Skeletal muscle tissue (tissue), 4 donors: ENCODE measurements around the gene INTS12. TPM values are rescaled to one million over a fixed set of nuclear protein-coding genes. Genes with fewer than 3 reads are reported as not detected.

Experiments used
- H3K27ac ChIP-seq: one replicate; pipeline ENCODE4 v1.7.0; 2013; ENCODE audit warnings: mild to moderate bottlenecking, low read depth, low read length, inconsistent platforms
- H3K27me3 ChIP-seq, 3 donors: one replicate each; pipeline ENCODE4 v1.7.0; 2013; ENCODE audit warnings: low read length in 3 of 3; ENCODE audit not compliant: control insufficient read depth in 3 of 3, insufficient read depth in 3 of 3
- H3K36me3 ChIP-seq, 3 donors: one replicate each; pipeline ENCODE4 v1.7.0; 2013; ENCODE audit warnings: low read length in 3 of 3; ENCODE audit not compliant: control insufficient read depth in 3 of 3, insufficient read depth in 3 of 3
- H3K4me1 ChIP-seq, 3 donors: one replicate each; pipeline ENCODE4 v1.7.0; 2013; ENCODE audit warnings: low read length in 3 of 3, mild to moderate bottlenecking in 3 of 3; ENCODE audit not compliant: control insufficient read depth in 3 of 3, insufficient read depth in 3 of 3
- H3K4me3 ChIP-seq, 3 donors: one replicate each; pipeline ENCODE4 v1.7.0; 2013; ENCODE audit warnings: low read length in 3 of 3
- H3K9ac ChIP-seq, 3 donors: one replicate each; pipeline ENCODE4 v1.7.0; 2013; ENCODE audit warnings: low read length in 3 of 3, mild to moderate bottlenecking in 3 of 3, moderate library complexity in 2 of 3, low read depth in 1 of 3
- H3K9me3 ChIP-seq, 3 donors: one replicate each; pipeline ENCODE4 v1.7.0; 2013; ENCODE audit warnings: low read length in 3 of 3; ENCODE audit not compliant: control insufficient read depth in 3 of 3
- total RNA-seq: library from RNA; depleted of rRNA; stranded (reverse); fragments of >200 nt; gene quantifications from one replicate; pipeline ENCODE4 v1.2.3, GENCODE V29; 2014
- donor health status: Osteomylitis.

The INTS12 gene
- total RNA-seq, 1 donor from 2014 or later, result 19.3 TPM

DNA sequence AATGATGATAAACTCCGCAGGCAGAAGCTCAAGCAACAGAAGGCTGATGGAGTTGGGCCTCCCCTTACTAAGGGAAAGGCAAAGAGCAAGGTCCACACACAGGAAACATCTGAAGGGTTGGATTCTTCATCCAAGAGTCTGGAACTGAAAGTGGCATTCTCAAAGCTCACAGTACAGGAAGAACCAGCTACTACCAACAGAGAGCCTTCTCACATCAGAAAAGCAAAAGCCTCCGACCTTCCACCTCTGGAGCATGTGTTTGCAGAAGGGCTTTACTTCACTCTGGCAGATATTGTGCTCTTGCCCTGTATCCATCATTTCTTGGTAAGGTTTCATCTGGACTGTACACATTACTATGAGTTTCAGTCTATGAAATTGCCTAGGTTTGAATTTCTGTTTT is 10.7 kb upstream of the INTS12 start:
- peaks cover 0 to 3% (median 2%) of the 10 kb centered on the region in 3 donors for H3K36me3 ChIP-seq
- no peaks in the 10 kb centered on the region for H3K4me1 ChIP-seq
- no peaks in the 10 kb centered on the region for H3K9me3 ChIP-seq
- H3K27ac ChIP-seq, result no peak overlapping the region
- H3K4me3 ChIP-seq, result no peak overlapping the region
- no peak overlapping the region for H3K9ac ChIP-seq
- H3K27me3 ChIP-seq, result no peaks in the 10 kb centered on the region

DNA sequence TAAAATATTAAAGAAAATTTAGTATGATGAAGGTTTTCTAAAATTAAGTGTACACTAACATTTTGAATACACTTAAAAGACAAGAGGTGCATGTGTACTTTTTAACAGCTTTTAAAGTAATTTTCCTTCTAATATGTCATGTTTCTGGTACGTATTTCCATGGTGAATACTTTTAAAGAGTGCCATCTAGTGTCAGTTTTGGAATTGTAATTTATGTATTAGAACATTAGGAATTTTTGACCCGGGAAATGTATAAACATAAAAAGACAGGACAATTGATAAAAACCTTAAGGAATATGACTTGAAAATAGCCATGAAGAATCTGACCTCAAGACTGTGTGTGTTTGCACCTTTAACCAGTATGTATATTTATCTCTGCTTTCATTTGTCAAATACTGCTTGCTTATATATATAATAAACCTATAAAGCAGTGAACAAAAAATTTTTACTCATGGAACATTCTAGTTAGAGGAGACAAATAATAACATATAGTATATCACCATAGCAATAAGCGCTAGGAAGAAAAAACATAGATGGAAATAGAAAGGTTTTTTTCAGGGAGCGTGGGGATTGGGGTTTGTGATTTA is 7.3 kb upstream of the INTS12 start:
- H3K27ac ChIP-seq, result no peak overlapping the region
- no peaks in the 10 kb centered on the region for H3K4me1 ChIP-seq
- H3K9me3 ChIP-seq, result no peaks in the 10 kb centered on the region
- no peaks in the 10 kb centered on the region for H3K27me3 ChIP-seq
- H3K4me3 ChIP-seq, result no peak overlapping the region
- no peak overlapping the region for H3K9ac ChIP-seq
- peaks cover 0 to 3% (median 2%) of the 10 kb centered on the region in 3 donors for H3K36me3 ChIP-seq

DNA sequence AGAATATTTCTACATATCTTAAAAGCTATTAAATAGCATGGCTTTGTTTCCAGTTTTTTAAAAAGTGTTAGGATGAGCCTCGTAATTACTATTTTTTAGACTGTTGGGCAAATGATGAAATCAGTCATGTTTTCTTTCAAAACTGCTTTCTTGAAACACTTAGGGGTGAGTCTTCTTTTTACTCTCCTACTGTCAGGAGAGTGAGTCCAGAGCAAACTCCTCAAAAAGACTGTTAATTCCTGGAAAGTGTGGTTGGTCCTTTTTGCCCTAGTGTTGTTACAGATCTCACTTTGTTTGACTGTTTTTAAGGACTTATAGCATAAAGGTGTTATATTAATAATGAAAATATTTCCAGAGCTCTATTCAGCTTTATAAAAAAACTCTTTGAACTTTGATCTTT is 6.4 kb upstream of the INTS12 start:
- Histone ChIP-seq H3K9me3 (no peaks in the 10 kb centered on the region), H3K36me3 (peaks cover 0 to 3% (median 2%) of the 10 kb centered on the region in 3 donors), H3K27ac (no peak overlapping the region), H3K9ac (no peak overlapping the region), H3K27me3 (no peaks in the 10 kb centered on the region), H3K4me3 (no peak overlapping the region), H3K4me1 (no peaks in the 10 kb centered on the region)

DNA sequence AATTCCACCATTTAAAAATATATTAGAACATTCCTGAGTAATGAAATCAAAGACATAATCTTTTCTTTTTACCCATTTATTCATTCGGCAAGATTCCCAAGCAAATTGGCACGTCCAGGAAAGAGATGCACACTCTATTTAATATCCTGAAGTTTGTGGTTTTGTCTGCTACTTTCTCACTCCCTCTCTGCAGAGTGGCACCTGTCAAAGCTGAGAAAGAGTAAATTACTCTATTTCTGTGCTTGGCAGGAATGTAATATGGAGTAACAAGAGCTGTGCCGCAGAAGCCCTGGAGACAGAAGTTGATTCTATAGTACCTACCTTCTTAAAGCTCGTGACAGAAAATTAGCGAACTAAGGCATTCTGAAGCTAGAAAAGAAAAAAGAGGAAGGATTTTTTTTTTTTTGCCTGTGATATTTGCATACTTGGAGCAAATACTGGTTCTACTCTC is 5.6 kb upstream of the INTS12 start:
- Histone ChIP-seq H3K9ac (peak overlapping the region in 1 of 3 donors; percentile 17), H3K4me3 (peak overlapping the region in 1 of 3 donors; percentile 20)

DNA sequence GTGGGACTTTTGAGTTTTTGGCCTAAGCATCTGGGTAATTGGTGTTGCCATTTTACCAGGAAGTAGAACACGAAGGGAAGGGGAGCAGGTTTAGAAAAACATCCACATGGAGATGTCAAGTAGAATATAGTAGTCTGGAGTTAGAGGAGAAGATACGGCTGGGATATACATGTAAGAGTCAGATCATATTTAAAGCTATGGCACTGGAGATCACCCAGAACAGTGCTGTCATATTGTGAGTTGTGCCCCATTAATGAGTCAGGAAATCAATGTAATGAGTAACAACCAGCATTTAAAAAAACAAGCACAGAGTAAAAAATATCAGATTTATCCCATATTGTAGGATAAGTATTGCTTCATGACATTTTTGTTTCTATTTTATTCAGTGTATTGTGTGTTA is 4.3 kb upstream of the INTS12 start:
- Histone ChIP-seq H3K27me3 (no peaks in the 10 kb centered on the region), H3K9me3 (no peaks in the 10 kb centered on the region), H3K36me3 (no peaks in the 10 kb centered on the region), H3K27ac (no peak overlapping the region), H3K9ac (no peak overlapping the region), H3K4me3 (no peak overlapping the region), H3K4me1 (peaks cover 0 to 8% (median 5%) of the 10 kb centered on the region in 3 donors)

More for the DNA sequence above, 5.6 kb upstream of the INTS12 start:
- Histone ChIP-seq H3K9me3 (no peaks in the 10 kb centered on the region), H3K27me3 (no peaks in the 10 kb centered on the region), H3K4me1 (peaks cover 0 to 6% (median 5%) of the 10 kb centered on the region in 3 donors), H3K27ac (no peak overlapping the region), H3K36me3 (peaks cover 0 to 1% (median under 1%) of the 10 kb centered on the region in 3 donors)

DNA sequence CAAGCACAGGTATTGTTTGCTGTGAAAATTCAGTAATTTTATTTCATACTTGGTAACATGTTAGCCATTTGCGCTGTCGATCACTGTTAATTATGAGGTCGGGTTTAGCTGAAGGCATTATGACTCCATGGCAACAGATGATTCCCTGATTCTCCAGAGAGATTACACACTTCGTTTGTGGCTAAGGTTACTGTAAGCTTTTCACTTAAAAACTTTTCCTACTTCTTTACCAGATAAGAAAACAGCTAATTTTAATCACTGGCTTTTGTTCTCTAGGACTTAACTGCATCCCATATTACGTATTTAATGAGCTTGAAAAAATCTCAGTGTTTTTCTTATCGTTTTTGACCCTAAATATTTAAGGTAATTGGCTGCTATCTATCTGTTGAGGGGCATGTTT is 2.2 kb upstream of the INTS12 start:
- Histone ChIP-seq H3K4me3 (no peak overlapping the region), H3K9ac (no peak overlapping the region), H3K27me3 (no peaks in the 10 kb centered on the region), H3K27ac (no peak overlapping the region), H3K36me3 (no peaks in the 10 kb centered on the region), H3K4me1 (peaks cover 0 to 15% (median 11%) of the 10 kb centered on the region in 3 donors), H3K9me3 (no peaks in the 10 kb centered on the region)

DNA sequence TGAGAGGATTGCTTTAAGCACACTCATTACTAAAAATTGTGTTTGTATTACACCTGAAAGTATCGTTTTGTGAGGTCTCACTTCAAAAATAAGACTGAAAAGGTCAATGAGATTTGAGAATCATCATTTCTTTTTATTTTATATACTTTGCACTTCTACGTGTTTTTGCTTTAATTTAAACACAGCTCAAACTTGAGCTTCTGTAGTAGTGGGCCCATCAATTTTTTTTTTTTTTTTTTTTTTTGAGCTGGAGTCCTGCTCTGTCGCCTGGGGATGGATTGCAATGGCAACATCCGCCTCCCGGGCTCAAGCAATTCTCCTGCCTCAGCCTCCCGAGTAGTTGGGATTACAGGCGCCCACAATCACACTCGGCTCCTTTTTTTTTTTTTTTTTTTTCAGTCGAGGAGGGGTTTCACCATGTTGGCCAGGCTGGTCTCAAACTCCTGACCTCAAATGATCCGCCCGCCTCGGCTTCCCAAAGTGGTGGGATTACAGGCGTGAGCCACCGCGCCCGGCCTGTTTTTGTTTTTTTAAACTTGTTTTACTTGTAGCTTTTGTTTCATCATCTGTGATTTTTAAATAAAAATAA is 1.6 kb upstream of the INTS12 start:
- Histone ChIP-seq H3K9ac (no peak overlapping the region), H3K4me1 (peaks cover 0 to 15% (median 11%) of the 10 kb centered on the region in 3 donors), H3K36me3 (no peaks in the 10 kb centered on the region), H3K27me3 (no peaks in the 10 kb centered on the region), H3K27ac (no peak overlapping the region), H3K4me3 (no peak overlapping the region), H3K9me3 (no peaks in the 10 kb centered on the region)

DNA sequence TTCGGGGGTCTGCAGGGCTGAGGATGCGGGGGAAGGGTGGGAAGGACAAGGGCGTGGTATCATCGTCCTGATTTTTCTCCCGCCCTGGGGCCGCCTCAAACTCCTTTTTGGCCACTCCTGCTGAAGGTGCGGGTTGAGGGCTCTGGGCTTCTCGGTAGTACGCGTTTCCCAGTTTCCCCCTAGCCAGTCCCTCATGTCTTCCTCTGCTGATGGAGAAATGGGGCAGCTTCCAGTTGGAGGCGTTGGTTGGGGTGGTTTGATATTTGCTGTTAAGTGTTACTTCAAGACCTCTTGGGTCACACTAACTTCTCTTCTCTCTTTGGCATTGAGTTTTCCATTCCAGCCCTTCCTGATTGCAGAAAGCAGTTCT is 577 bp upstream of the INTS12 start:
- Histone ChIP-seq H3K27me3 (no peaks in the 10 kb centered on the region), H3K36me3 (peaks cover 0 to 3% (median 0%) of the 10 kb centered on the region in 3 donors), H3K4me1 (peaks cover 0 to 15% (median 11%) of the 10 kb centered on the region in 3 donors), H3K4me3 (peak overlapping the region; percentile 81 to 99 (median 94)), H3K9me3 (no peaks in the 10 kb centered on the region), H3K9ac (peak overlapping the region; percentile 92 to 97 (median 92)), H3K27ac (peak overlapping the region; percentile 78)

DNA sequence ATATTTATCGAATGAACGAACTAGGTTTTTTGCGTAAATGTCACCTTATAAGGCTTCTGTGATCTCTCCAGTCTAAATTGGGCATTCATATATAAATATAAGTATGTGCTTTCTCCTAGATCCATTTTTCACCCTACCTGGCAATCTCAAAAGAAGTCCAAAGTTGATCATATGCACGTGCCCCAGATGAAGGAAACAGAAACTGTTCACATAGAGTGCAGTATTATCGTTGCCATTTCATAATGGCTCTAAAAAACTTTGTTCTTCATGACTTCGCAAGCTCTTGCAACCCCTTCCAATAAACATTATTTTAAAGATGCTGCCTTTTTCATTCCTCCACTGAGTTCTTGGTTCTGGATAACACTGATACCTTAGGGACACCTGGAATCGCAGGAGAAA is 708 bp downstream of the INTS12 start:
- Histone ChIP-seq H3K9me3 (no peaks in the 10 kb centered on the region), H3K27me3 (no peaks in the 10 kb centered on the region), H3K36me3 (peaks cover 0 to 3% (median 0%) of the 10 kb centered on the region in 3 donors), H3K27ac (peak overlapping the region; percentile 78), H3K4me3 (peak overlapping the region; percentile 81 to 99 (median 94)), H3K9ac (peak overlapping the region; percentile 92 to 97 (median 92)), H3K4me1 (peaks cover 0 to 15% (median 11%) of the 10 kb centered on the region in 3 donors)

DNA sequence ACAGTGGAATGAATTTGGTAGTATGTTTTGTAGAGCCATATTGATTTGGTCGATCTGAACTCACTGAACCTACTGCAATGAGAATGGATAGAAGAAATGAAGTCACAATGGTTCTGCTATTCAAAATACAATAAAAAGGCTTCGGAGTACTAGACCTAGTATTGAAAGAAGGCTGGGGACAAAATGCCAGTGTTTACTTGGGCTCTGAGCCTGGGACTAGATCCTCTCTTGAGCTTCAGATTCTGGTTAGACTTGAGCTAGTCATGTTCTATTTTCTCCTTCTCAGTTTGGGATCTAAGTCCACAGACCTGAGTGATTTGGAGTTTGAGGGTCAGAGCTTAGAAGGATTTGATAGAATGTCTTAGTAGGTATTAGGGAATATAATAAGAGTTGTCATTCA is 9.9 kb downstream of the INTS12 start:
- Histone ChIP-seq H3K4me3 (no peak overlapping the region), H3K9ac (no peak overlapping the region), H3K36me3 (peaks cover 0 to 33% (median 24%) of the 10 kb centered on the region in 3 donors), H3K27me3 (no peaks in the 10 kb centered on the region), H3K4me1 (no peaks in the 10 kb centered on the region), H3K9me3 (no peaks in the 10 kb centered on the region), H3K27ac (no peak overlapping the region)
